ENCODE data around the gene CRIM1.
A peak's percentile ranks its signal among the peaks of the same experiment; 100 is the strongest.

Gene CRIM1

DNA sequence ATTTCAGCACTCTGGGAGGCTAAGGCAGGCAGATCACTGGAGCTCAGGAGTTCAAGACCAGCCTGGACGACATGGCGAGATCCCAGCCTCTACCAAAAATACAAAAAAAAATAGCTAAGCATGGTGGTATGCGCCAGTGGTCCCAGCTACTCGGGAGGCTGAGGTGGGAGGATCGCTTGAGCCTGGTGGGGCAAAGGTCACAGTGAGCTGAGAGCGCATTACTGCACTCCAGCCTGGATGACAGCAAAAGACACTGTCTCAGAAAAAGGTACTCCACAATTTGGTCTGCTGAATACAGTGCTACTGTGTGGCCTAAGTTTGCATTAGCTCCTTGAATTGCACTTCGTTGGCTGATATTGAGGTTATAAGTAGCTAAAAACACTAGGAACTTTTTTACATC, 144.5 kb downstream of the CRIM1 start:
- H3K27ac Mint-ChIP-seq, result no peak overlapping the region
- H3K9me3 Mint-ChIP-seq, result no peaks in the 10 kb centered on the region
- peaks cover 34% of the 10 kb centered on the region for H3K36me3 Mint-ChIP-seq (ENCODE audit: low read depth)
- no peaks in the 10 kb centered on the region for H3K27me3 Mint-ChIP-seq (ENCODE audit: low read depth)
- no peaks in the 10 kb centered on the region for H3K4me1 Mint-ChIP-seq
- H3K4me3 Mint-ChIP-seq, result no peak overlapping the region
- TF ChIP-seq CTCF (IDR thresholded peaks at IDR 0.05; ENCODE audit: unreplicated experiment in 3 of 3), result no peak

DNA sequence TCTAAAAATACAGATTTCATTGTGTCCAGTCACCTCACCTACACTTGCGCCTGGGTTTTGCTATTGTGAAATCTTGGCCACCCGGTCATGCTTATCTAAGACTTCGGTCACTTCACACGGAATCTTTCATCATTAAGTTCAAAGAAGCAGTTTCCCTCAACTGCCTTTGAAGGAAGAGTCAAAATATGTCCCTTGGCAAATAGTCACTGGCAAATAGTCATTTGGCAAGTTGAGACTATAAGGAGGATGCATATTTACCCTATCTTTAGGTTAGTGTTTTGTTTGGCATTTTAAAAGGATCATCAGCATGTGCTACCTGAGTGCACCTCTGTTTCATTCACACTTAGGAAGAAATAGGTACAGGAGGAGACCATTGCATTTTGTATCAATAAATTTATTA, 146.5 kb downstream of the CRIM1 start:
- Mint-ChIP-seq H3K9me3 (no peaks in the 10 kb centered on the region), H3K36me3 (ENCODE audit: low read depth) (peaks cover 39% of the 10 kb centered on the region), H3K27me3 (ENCODE audit: low read depth) (no peaks in the 10 kb centered on the region), H3K4me1 (no peaks in the 10 kb centered on the region), H3K4me3 (no peak overlapping the region), H3K27ac (no peak overlapping the region)
- no peak for TF ChIP-seq CTCF (IDR thresholded peaks at IDR 0.05; ENCODE audit: unreplicated experiment in 3 of 3)

DNA sequence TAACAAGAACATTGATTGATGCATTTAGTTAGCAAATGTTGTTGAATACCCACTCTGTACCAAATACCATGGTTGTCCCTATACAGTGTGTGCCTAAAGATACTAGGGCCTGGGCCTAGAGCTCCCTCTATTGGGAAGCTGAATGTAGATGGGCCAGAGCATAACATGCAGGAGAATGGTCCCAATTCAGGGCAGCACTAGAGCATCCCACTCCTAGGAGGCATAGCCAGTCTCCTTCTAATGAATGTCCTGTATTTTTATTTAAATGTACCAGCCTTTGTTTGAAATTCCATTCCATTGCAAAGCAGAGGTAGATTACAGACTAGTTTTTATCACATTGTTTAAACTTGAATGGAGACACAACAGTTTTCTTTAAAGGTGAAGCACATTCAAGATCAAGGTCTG, 151.8 kb downstream of the CRIM1 start:
- H3K4me1 Mint-ChIP-seq, result no peaks in the 10 kb centered on the region

DNA sequence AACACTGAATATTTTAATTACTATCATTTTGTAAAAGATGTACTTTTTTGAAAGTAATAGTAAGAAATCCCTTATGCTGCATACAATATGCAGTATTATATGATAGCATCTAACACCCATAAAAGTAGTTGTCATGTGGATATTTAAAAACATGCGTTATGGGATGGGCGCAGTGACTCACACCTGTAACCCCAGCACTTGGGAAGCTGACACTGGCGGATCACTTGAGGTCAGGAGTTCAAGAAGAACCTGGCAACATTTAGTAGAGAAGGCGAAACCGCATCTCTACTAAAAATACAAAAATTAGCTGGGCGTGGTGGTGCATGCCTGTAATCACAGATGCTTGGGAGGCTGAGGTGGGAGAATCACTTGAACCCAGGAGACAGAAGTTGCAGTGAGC, 153.5 kb downstream of the CRIM1 start:
- H3K4me3 Mint-ChIP-seq, result no peak overlapping the region
- H3K27me3 Mint-ChIP-seq (ENCODE audit: low read depth), result no peaks in the 10 kb centered on the region
- H3K9me3 Mint-ChIP-seq, result no peaks in the 10 kb centered on the region
- no peaks in the 10 kb centered on the region for H3K4me1 Mint-ChIP-seq
- no peak for TF ChIP-seq CTCF (IDR thresholded peaks at IDR 0.05; ENCODE audit: unreplicated experiment in 3 of 3)
- H3K36me3 Mint-ChIP-seq (ENCODE audit: low read depth), result peaks cover 43% of the 10 kb centered on the region
- no peak overlapping the region for H3K27ac Mint-ChIP-seq

More for the DNA sequence above, 151.8 kb downstream of the CRIM1 start:
- Mint-ChIP-seq H3K4me3 (no peak overlapping the region), H3K27ac (no peak overlapping the region), H3K27me3 (ENCODE audit: low read depth) (no peaks in the 10 kb centered on the region), H3K9me3 (no peaks in the 10 kb centered on the region), H3K36me3 (ENCODE audit: low read depth) (peaks cover 34% of the 10 kb centered on the region)
- peak; percentile 75 to 81 (median 76) for TF ChIP-seq CTCF (IDR thresholded peaks at IDR 0.05; ENCODE audit: unreplicated experiment in 3 of 3)

DNA sequence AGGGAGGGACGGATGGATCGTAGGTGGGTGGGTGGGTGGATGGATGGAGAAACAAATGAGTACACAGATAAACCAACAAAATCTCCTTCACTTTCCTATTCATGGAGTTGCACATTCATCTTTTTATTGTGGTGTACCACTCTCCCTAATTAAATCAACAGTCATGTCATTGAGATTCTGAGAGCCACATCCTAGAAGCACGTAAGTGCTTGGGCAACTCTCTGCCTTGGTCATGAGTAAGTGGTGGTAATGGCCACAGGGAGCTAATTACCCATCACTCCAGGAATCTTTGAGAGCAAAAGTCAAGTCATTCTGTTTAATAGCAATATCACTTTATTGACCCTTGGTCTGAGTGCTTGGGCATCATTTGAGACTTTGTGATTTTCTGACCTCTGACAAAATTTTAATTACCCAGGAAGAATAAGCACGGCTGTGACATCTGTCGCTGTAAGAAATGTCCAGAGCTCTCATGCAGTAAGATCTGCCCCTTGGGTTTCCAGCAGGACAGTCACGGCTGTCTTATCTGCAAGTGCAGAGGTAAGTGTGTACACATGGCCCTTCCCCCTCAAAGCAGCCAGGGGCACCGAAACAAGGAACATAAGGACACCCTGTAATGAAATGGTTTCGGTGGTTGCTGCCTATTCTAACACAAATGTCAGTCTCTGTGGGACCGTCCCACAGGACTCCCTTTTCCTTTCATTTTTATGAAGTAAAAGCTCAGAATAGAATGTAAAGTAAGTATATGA, 156.5 kb downstream of the CRIM1 start:
- TF ChIP-seq CTCF (IDR thresholded peaks at IDR 0.05; ENCODE audit: unreplicated experiment in 3 of 3), result no peak
- Mint-ChIP-seq H3K36me3 (ENCODE audit: low read depth) (peaks cover 58% of the 10 kb centered on the region), H3K9me3 (no peaks in the 10 kb centered on the region), H3K4me1 (no peaks in the 10 kb centered on the region), H3K27me3 (ENCODE audit: low read depth) (no peaks in the 10 kb centered on the region), H3K27ac (no peak overlapping the region), H3K4me3 (no peak overlapping the region)

- H3K4me1 Mint-ChIP-seq, result no peaks in the 10 kb centered on the region
- H3K36me3 Mint-ChIP-seq (ENCODE audit: low read depth), result peaks cover 60% of the 10 kb centered on the region
- H3K4me3 Mint-ChIP-seq, result no peak overlapping the region
- no peaks in the 10 kb centered on the region for H3K27me3 Mint-ChIP-seq (ENCODE audit: low read depth)
- H3K27ac Mint-ChIP-seq, result no peak overlapping the region
- no peak for TF ChIP-seq CTCF (IDR thresholded peaks at IDR 0.05; ENCODE audit: unreplicated experiment in 3 of 3)
- H3K9me3 Mint-ChIP-seq, result no peaks in the 10 kb centered on the region
These were observed 157.1 kb downstream of the CRIM1 start for GRCh38 chr2:36512705-36513104.

All from nephron (organoid).